ENCODE results near the gene ALDH1L2. TPM values are rescaled to one million over a fixed set of nuclear protein-coding genes. Genes with fewer than 3 reads are reported as not detected.
A peak's percentile ranks its signal among the peaks of the same experiment; 100 is the strongest.

Gene ALDH1L2
- total RNA-seq, 3 donors from 2014 or later = 2.3 to 7.8 (median 6.7) TPM

GRCh38 chr12:104976703-104977102 is 107.6 kb downstream of the ALDH1L2 start:
- no peak for TF ChIP-seq POLR2AphosphoS5 (IDR thresholded peaks at IDR 0.05)
- no peak for TF ChIP-seq POLR2A (IDR thresholded peaks at IDR 0.05)
- TF ChIP-seq CTCF (IDR thresholded peaks at IDR 0.05) = no peak
- H3K4me3 ChIP-seq = no peak overlapping the region
- intact Hi-C loops (cut with DNase I; ENCODE audit: low total_unique reads) = no loop called here
- no peak for DNase-seq (ENCODE audit: low spot score in 2 of 2)
- H3K36me3 ChIP-seq = no peaks in the 10 kb centered on the region
- no peaks in the 10 kb centered on the region for H3K4me1 ChIP-seq
- no peaks in the 10 kb centered on the region for H3K27me3 ChIP-seq
- no peak overlapping the region for H3K27ac ChIP-seq
- H3K9me3 ChIP-seq = no peaks in the 10 kb centered on the region

GRCh38 chr12:104975587-104976343 is 108.5 kb downstream of the ALDH1L2 start:
- DNase-seq (ENCODE audit: low spot score in 2 of 2) = no peak
- H3K36me3 ChIP-seq = no peaks in the 10 kb centered on the region
- no peak overlapping the region for H3K27ac ChIP-seq
- no peaks in the 10 kb centered on the region for H3K27me3 ChIP-seq
- H3K4me3 ChIP-seq = no peak overlapping the region
- TF ChIP-seq POLR2A (IDR thresholded peaks at IDR 0.05) = no peak
- no peak for TF ChIP-seq POLR2AphosphoS5 (IDR thresholded peaks at IDR 0.05)
- TF ChIP-seq CTCF (IDR thresholded peaks at IDR 0.05) = no peak
- no peaks in the 10 kb centered on the region for H3K4me1 ChIP-seq
- H3K9me3 ChIP-seq = no peaks in the 10 kb centered on the region
- intact Hi-C loops (cut with DNase I; ENCODE audit: low total_unique reads) = no loop called here

GRCh38 chr12:104974626-104975290 is 109.5 kb downstream of the ALDH1L2 start:
- H3K9me3 ChIP-seq = no peaks in the 10 kb centered on the region
- no peaks in the 10 kb centered on the region for H3K27me3 ChIP-seq
- H3K4me1 ChIP-seq = no peaks in the 10 kb centered on the region
- no peaks in the 10 kb centered on the region for H3K36me3 ChIP-seq
- no peak overlapping the region for H3K4me3 ChIP-seq
- DNase-seq (ENCODE audit: low spot score in 2 of 2) = peak in 1 of 2 donors; percentile 50
- no peak for TF ChIP-seq CTCF (IDR thresholded peaks at IDR 0.05)
- peak in 1 of 3 donors; percentile 47 for TF ChIP-seq POLR2AphosphoS5 (IDR thresholded peaks at IDR 0.05)
- peak overlapping the region; percentile 25 to 45 for H3K27ac ChIP-seq
- intact Hi-C loops (cut with DNase I; ENCODE audit: low total_unique reads) = no loop called here

- DNase-seq (ENCODE audit: low spot score in 2 of 2) = no peak
- no peak overlapping the region for H3K4me3 ChIP-seq
- H3K27me3 ChIP-seq = no peaks in the 10 kb centered on the region
- intact Hi-C loops (cut with DNase I; ENCODE audit: low total_unique reads) = no loop called here
- H3K9me3 ChIP-seq = no peaks in the 10 kb centered on the region
- no peak overlapping the region for H3K27ac ChIP-seq
- TF ChIP-seq CTCF (IDR thresholded peaks at IDR 0.05) (no peak), POLR2AphosphoS5 (IDR thresholded peaks at IDR 0.05) (no peak), POLR2A (IDR thresholded peaks at IDR 0.05) (no peak)
- no peaks in the 10 kb centered on the region for H3K4me1 ChIP-seq
- H3K36me3 ChIP-seq = no peaks in the 10 kb centered on the region
Observed at GRCh38 chr12:104973250-104973649, 111.0 kb downstream of the ALDH1L2 start.

- Histone ChIP-seq H3K27ac (no peak overlapping the region), H3K9me3 (no peaks in the 10 kb centered on the region), H3K4me1 (no peaks in the 10 kb centered on the region), H3K36me3 (no peaks in the 10 kb centered on the region), H3K27me3 (no peaks in the 10 kb centered on the region), H3K4me3 (no peak overlapping the region)
- no peak for TF ChIP-seq POLR2A (IDR thresholded peaks at IDR 0.05)
- TF ChIP-seq CTCF (IDR thresholded peaks at IDR 0.05) = no peak
- no peak for TF ChIP-seq POLR2AphosphoS5 (IDR thresholded peaks at IDR 0.05)
- DNase-seq (ENCODE audit: low spot score in 2 of 2) = no peak
- intact Hi-C loops (cut with DNase I; ENCODE audit: low total_unique reads) = no loop called here
Observed at GRCh38 chr12:104971306-104971705, 113.0 kb downstream of the ALDH1L2 start.
